ENCODE measurements around the gene WFDC8.

WFDC8 gene

DNA sequence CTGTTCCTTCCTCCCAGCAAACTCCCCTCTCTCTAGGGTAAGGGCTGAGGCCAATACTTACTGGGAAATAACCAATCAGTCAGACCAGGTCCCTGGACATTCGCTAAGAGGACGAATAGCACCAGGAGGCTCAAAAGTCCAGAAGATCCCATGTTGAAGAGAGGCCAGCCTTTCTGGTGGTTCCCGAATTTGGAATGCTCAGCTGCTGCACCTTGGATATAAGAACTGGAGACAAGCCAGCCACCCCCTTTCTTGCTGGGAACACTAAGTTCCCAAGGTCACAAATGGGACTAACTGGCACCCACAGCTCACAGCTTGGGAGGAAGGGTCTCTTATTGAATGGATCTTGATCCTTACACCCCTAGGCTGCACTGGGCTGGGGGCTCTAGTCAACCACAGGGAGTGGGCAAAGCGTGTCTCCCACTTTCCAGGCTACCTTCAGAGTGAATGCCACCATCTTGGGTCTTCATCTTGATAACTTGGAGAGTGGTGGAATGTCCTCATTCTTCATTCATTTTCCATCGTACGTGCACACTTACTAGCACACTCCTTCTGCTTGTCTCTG lies 31.8 kb downstream of the WFDC8 start, which contains the start of gene EPPIN:
TSS of gene EPPIN (minus strand) at position 196 of the 565 bp plus-strand sequence. CDS start at position 152, 44 bp downstream.
- DNase-seq, result no peak

DNA sequence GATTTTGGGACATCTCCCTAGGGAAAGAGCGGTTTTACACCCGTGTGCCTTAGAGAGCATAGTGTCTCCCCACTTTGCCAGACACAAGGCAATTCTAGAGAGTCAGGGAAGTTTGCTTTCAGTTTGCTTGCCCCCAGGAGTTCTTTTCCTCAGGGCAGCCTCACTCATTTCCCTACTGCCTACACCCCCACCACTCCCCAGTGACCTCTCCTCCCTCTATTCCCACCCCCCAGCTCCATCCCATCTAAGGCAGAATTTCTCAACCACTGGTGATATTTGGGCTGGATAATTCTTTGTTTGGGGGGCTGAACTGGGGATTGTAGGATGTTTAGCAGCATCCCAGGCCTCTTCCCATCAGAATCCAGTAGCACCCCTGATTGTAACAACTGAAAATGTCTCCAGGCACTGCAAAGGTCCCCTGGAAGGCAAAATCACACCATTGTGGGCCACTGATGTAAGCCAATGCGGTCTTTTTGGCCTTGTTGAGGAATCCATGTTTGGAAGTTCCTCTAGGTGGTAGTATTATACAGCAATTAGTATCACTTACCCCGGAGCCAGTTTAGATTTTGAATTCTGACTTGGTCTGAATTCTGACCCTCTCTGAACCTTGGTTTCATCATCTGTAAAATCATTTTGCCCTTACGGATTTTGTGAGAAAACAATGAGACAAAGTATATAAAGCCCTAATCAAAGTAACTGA lies 33.2 kb downstream of the WFDC8 start:
- no peak for DNase-seq

DNA sequence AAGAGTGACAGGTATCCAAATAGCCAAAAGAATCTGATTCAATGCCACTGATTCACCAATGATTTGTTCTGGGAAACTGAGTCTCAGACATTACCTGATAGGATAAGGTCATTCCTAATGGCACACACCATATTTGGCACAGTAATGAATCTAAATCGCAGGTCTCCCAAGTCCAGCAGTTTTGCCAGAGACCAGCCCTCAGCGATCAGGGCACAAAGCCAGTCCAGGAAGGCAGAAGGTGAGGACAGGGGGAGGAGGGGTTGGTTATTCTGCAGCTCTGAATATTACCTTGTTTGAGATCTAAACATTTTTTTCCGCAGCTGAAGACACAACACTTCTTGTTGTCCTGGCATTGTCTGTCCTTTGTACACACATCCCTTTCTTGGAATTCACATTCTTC lies 33.7 kb downstream of the WFDC8 start:
- no peak for DNase-seq

DNA sequence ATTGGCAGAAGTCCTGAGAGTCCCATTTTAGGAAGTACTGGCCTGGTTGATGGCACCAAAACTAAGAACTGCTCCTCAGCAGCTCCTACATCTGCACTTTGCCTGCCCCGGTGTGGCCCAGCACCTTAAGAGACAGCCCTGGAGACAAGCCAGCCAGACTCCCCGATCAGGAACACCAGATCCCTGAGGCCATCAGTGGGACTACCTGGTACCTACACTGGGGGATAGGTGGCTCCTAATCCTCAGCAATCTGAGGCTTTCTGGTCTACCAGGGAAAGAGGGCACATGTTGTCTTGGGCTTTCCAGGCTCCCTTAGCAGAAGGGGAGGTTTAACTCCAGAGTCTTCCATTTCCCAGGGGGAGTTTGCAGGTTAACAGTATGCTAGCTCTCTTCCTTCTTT lies 39.7 kb downstream of the WFDC8 start, which contains the start of gene WFDC6:
TSS of gene WFDC6 (minus strand) at position 101 of the 400 bp plus-strand sequence. CDS start at position 26, 75 bp downstream.
- no peak for DNase-seq

DNA sequence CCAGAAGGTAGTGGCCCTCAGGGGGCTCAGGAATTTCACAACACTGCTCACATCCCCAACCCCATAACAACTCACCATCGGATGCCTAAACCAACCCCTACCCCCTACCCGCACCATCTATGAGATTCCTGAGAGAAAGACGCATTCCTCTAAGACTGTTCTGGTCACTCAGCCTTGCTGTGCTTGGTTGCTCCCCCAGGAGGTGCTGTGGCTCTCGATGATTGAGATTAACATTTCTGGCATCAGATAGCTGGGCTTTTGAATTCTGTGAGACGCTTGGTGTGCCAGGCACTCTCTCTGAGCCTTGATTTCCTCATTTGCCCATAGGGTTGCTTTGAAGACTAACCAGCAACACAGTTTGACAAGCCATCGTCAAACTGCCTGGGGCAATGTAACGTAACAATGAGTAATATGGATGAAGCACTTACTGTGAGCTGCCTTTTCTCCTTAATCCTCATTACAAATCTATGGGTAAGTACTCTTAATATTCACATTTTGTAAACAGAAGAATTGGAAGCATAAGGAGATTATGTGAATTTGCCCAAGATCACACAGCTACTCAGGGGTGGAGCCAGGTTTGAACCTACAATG lies 40.8 kb downstream of the WFDC8 start:
- no peak for DNase-seq

DNA sequence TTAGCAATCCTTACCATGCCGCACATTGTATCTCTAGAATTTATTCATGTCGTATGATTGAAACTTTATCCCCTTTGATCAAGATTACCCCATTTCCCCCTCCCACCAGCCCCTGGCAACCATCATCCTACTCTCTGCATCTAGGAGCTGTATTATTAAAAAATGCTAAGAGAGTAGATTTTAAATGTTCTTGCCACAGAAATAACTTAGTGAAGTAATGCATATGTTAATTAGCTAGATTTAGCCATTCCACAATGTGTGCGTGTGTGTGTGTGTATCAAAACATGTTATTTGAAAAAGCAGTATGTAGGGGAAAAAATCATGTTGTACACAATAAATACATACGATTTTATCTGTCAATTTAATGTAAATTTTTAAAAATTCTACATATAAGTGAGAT lies 51.8 kb downstream of the WFDC8 start:
- DNase-seq, result no peak

DNA sequence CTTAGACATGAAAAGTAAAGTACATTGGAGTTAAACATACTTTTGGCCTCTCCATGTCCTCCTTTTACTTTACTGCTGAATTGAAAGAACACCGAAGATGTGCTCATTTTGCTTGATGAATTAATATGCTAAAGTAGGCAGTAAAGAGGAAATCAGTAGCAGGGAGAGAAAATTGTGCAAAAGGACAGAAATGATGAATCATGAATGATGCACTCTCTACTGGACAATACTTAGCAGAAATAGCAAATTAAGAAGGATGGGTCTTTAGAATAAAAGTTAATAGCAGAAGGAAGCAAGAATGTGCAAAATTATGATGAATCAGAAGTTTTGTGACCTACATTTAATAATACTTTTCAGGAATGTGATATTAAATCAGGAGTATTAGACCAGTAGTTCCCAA lies 55.3 kb downstream of the WFDC8 start:
- DNase-seq, result no peak

DNA sequence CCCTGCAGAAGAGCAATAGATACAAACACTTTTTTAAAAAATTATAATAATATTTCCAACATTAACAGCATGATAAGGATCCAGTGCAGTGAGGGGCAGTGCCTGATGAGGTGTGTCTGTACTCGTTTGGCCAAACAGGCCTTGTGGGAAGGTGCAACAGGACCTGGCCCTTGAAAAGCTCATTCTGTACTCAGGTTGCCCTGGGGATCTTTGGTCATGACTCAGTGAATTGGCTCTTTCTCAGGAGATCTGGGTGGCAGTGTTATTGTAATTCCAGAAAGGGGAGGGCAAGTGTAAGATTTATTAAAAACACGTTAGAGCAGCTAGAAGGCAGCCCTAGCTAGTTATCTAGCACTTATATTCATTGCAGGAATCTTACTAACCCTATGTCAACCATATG lies 60.8 kb downstream of the WFDC8 start:
- DNase-seq, result no peak

DNA sequence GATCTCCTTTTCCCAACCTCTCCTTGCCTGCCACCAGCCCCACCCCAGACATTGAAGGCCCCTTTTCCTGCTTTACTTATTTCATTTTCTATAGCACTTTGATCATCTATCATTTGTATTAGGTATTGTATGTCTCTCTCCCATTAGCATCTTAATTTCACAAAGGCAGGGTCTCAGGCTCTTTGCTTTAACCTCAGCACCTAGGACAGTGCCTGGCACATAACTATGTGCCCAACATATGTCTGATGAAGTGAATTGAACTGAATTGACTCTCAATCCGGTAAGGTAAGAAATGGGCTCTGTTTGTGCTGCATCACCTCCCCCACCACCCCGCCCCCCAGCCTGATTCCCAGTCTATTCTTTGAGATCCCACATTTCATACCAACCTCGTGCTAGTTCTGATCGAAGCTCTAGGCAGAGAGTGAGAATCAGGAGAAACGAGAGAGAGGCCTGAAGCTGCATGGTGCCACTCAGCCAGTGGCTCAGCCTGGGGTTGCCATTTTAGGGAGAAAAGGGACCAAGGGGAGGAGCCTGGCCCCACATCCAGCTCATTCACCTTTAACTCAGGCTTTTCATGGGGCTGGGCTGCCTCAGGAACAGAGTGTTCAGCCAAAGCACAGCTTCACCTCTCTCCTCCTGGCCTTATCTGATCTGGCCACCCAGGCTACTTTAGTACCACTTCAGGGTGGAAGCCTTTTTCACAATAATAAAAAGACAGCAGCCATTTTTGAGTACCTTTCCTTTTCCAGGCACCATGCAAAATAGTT lies 63.8 kb downstream of the WFDC8 start, which contains the start of gene SPINT3:
TSS of gene SPINT3 (minus strand) at position 476 of the 767 bp plus-strand sequence. CDS start at position 462, 14 bp downstream.
- DNase-seq, result no peak

DNA sequence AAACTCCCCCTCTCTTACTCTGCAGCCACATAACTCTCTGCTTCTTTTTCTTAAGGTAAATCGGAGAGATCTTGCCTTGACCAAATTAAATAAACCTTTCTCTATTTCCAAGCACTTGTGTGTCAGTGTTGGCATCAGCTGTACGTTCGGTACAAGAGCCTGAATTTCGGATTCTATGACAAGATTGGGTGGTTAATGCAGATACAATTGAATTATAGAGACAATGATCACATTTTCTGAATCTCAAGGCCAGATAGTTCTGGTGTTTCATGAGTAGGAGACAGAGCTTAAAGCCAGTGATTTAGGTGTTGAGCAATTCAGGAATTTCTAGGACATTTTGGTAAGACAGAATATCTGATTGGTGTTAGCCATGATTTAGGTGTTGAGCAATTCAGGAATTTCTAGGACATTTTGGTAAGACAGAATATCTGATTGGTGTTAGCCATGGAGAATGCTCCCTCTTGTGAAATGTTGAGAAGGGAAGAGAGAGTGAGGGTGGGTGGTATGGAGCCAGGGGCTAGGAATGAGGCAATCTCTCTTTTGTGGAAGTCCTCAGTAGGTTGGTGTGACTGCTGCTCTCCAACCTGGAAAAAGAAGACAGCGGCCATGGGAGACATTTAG lies 68.7 kb downstream of the WFDC8 start:
- no peak for DNase-seq

DNA sequence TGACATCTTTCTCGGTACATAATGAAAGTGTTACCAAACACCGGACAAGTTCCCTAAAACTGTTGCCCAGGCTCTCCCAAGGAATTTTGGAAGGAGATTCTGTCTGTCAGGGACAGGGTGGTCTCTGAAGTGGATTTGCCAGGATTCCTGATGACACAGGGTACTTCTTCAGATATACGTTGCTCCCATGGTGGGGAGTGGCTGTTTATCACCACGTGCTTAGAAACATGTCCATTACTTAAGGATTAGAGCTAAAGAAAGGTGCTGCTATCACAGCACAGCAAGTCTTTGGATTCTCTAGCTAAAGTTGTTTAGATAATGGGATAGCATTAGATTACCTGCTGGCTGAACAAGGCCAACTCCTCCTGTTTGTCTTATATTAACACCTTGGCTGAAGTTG lies 70.0 kb downstream of the WFDC8 start:
- DNase-seq, result no peak

DNA sequence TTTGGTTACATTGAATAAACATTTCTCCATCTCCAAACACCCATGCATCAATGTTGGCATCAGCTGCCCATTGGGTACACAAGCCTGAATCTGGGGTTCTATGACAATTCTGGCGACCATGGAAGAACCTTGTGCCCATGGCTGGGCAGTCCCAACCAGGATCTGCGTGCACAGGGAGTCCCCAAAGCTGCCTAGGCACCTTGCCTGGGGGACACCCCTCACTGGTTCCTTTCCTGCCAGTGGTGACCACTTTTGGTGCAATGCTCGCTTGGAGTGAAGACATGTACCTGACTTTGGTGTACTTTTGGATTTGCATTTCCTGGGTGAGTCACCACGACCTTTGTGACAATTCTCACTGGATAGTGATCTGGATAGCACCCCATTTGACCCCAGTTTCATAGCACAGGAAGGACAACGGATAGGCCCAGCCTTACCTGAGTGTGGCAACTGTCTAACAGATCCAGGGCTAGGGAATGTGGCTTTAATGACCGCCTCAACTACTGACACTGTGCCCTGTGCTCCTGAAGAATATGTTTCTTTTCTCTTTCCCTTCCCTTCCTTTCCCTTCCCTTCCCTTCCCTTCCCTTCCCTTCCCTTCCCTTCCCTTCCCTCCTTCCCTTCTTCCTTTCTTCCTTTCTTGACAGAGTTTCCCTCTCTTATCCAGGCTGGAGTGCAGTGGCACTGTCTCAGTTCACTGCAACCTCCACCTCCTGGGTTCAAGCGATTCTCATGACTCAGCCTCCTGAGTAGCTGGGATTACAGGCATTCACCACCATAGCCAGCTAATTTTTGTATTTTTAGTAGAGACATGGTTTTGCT lies 70.8 kb downstream of the WFDC8 start:
- no peak for DNase-seq

DNA sequence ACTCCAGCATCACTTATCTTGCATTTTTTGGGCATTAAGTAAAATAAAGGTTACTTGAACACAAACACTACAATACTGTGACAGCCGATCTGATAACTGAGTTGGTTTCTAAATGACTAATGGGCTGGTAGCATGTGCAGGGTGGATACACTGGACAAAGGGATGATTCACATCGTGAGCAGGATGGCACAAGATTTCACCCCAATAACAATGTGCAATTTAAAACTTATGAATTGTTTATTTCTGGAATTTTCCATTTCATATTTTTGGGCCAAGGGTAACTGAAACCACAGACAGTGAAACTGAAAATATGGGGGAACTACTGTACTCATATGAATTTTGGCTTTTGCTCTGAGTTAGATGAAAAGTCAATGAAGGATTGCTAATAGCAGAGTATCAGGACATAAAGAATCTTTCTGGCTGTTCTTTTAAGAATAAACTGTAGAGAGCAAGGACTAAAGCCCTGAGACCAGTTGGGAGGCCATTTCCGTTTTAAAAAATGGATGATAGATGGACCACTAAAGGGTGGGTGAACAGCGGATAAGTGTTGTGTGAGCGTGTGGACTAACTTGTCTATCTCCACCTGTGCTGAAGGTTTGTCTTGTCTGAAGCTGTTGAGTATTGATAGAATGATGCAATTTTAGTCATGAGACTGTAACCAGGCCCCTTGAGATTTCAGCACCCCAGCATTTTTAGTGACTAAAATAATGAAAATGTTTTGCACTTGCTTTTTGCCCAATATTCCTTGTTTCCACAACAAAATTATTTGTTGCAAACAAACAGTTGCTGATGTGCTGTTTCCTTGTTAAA lies 71.9 kb downstream of the WFDC8 start:
- no peak for DNase-seq

DNA sequence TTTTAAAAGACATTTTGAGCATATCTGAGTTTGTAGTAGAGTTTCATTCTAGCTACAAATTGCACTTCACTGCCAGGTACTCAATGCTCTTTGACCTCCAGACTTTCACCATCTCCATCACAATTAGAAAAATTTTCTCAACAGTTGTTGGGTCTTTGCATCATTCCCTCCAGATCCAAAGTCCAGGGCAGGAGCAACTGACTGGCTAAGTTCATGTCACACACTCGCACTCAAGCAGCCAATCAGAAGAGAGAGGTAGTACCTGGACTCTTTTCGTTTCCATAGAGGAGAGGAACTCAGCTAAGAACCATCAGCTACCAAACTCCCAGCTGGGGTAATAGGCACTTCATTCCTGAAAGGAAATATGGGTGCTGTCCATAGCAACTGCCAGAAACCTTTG lies 72.7 kb downstream of the WFDC8 start:
- no peak for DNase-seq

DNA sequence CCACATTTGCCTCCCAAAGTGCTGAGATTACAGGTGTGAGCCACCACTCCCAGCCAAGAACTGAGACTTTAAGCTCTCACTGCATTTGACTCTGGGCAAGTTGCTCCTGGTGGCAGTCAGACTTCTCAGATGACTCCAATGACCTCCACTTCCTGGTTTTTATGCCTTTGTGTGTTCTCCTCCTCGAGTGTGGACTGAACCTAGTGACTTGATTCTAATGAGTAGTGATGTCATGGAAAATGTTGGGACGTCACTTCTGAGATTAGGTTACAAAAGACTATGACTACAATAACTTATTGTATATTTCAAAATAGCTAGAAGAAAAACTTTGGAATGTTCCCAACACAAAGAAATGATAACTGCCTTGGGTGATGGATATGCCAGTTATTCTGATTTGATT lies 75.7 kb downstream of the WFDC8 start:
- DNase-seq, result no peak

DNA sequence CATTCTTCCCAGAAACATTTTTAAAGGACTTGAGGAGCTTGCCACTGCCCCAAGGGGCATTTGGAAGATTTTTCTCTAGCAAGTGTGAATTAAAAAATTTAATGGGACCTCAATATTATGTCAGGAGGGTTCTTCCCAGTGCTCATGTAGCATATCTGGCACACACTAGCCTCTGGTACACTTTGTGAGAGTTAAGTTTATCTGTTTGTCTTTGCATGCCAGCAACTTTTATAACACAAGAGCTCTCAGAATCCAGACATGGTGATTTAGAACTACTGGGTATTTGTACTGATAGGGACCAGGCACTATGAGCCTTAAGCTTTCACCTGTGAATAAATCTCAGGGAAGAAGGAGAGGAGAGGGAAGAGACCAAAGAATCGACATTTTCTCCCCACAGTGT lies 76.5 kb downstream of the WFDC8 start:
- no peak for DNase-seq
